H4 (cell line): ENCODE measurements around the gene KIAA1191. TPM values are rescaled to one million over a fixed set of nuclear protein-coding genes. Genes with fewer than 3 reads are reported as not detected.

Experiments used
- DNase-seq: peaks from one replicate; pipeline ENCODE4 v3.0.0-alpha.2; 2015; ENCODE audit warnings: low spot score
- total RNA-seq: library from RNA; depleted of rRNA; stranded (reverse); fragments of >200 nt; shearing (Covaris generic); gene quantifications from 2 replicates; pipeline ENCODE4 v1.2.3, GENCODE V29; 2014

Gene KIAA1191
- total RNA-seq, 1 experiment from 2014 or later = 97.8 TPM

DNA sequence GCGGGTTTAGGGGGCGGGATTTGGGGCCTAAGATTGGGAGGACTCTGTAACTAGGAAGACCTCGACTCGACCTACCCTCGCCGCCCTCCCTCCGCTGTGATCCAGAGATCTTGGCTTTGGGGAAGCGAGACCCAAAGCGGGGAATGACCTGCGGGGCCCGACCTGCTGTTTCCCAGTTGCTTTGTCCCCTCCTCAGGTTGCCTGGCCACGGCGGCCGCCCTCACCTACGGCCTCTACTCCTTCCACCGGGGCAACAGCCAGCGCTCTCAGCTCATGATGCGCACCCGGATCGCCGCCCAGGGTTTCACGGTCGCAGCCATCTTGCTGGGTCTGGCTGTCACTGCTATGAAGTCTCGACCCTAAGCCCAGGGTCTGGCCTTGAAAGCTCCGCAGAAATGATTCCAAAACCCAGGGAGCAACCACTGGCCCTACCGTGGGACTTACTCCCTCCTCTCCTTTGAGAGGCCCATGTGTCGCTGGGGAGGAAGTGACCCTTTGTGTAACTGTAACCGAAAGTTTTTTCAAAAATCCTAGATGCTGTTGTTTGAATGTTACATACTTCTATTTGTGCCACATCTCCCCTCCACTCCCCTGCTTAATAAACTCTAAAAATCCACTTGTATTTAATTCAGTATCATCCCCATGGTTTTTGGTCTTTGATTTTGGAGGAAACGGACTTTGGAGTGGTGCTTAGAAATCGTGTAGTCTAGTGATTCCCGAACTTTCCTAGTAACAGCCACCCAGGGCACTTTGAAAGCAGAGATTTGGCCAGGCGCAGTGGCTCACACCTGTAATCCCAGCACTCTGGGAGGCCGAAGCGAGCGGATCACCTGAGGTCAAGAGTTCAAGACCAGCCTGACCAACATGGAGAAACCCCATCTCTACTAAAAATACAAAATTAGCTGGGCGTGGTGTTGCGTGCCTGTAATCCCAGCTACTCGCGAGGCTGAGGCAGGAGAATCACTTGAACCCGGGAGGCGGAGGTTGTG is 27.9 kb upstream of the KIAA1191 start:
- DNase-seq = peak; percentile 45

DNA sequence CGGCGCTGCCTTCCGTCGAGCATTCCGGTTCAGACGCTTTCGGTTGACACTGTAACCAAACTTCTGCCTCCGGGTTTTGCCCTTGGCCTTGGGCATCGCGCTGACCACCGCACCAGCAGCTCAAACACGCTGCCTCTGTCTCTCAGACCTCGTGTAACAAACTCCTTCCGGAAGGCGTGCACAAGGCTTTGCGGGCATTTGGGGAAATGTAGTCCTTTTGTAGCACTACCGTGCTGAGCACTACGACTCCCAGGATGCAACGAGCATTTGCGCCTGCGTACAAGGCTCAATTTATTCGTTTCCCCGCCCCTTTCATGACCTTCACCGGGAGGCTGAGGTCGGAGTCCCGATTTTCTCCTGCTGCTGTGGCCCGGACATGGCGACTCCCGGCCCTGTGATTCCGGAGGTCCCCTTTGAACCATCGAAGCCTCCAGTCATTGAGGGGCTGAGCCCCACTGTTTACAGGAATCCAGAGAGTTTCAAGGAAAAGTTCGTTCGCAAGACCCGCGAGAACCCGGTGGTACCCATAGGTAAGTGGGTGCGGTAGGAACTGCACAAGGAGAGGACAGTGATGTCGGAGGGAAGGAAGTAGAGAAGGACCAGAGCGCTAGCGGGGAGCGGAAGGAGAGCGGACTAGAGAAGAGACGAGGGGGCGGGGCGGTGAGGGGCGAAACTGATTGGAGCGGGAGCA is 27.0 kb upstream of the KIAA1191 start, which contains the start of the genes HIGD2A and NOP16:
Gene HIGD2A (plus strand): TSS at position 308 of the 691 bp plus-strand sequence. CDS start 69 bp downstream, at position 377.
Gene NOP16 (minus strand): TSS at position 155 of the 691 bp plus-strand sequence. CDS start 59 bp downstream, at position 96.
- peak; percentile 100 for DNase-seq

DNA sequence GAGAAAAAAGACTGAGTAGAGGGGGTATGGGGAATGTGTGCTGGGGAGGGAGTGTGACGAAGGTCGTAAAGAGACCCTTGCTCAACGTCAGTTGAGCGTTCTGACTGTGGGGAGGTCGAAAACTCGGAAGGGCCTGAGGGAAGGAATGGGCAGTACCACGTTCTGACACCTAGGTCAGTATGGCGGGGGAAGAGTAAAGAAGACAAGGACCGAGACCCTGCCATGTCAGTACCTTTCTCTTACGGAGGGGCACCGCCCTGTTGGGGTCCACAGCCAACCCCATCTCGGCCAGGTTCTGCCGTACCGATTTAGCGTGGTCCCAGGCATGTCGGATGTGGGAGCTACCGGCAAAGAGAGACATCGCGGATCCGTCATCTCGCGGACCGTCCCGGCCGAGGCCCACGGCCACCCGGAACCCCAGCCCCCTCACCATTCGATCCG is 26.5 kb upstream of the KIAA1191 start:
- no peak for DNase-seq

DNA sequence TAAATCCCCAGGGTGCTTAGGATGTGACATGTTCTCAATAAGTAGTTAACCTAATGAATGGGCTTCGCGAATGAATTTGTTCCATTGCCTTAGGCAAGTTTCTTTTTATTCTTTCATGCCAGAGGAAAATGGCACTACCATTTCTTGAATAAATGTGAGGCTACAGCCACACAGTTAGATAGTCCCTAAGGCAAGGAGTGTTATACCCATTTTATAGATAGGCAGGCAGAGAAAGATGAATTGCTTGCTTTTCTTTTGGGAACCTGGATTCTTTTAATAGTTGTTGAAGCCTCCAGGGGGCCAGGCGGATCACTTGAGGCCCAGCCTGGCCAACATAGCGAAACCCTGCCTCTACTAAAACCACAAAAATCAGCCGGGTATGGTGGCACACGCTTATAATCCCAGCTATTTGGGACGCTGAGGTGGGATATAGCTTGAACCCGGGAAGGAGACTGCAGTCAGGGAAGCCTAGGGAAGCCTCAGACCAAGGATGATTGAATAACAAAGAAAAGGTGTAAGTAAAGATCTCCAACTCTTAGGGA is 25.9 kb upstream of the KIAA1191 start:
- no peak for DNase-seq

DNA sequence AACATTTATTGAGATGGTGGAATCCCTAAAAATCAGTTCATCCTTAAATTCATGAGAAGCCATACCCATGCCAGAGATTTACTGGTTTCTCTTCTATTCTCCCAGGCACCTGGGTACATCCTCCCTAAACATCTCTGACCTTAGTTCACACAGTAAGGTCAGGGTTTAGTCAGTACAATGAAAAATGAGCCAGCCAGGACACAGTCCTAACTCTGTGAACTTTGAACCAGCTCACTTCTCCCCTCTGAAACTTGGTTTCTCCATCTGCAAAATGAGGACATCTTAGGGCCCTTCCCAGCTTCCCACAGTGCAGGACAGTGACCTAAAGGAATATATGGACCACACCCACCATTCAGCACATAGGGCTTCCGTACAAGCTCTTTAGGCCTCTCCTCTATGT is 24.9 kb upstream of the KIAA1191 start:
- DNase-seq = no peak

DNA sequence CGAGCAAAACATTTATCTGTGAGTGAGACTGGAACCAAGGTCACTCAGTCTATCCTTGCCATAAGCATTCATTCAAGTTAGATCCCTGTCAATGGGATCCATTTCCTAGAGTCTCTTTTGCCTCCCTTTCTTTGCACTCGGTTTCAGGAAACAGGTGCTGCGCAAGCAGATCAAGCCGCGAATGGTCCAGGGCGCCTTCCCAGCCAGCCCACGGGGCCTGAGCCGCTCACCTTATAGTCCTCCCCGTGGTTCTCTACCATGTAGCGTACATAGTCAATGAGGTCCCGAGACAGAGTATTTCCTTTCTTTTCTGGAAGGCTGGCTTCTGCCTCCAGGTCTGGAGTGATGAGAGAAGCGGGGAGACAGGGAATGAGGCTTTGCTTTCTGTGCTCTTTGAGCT is 23.4 kb upstream of the KIAA1191 start:
- no peak for DNase-seq

DNA sequence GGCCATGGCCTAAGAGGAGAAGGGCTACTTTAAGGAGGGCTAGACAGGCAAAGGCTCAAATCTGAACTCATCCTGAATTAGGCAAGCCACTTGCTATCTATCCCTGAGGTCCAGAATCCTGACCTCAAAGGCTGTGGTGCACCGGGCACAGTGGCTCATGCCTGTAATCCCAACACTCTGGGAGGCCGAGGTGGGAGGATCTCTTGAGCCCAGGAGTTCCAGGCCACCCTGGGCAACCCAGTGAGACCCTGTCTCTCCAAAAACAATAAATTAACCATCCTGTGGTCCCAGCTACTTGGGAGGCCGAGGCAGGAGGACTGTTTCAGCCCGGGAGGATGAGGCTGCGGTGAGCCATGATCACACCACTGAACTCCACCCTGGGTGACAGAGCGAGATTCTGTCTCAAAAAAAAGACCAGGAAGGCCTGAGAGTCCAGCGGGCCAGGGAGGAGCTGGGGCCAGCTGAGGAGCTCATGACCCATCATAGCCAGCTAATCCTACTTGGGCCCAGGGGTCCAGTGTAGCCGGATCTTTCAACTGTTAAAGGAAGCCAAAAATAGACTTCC is 22.9 kb upstream of the KIAA1191 start:
- no peak for DNase-seq

DNA sequence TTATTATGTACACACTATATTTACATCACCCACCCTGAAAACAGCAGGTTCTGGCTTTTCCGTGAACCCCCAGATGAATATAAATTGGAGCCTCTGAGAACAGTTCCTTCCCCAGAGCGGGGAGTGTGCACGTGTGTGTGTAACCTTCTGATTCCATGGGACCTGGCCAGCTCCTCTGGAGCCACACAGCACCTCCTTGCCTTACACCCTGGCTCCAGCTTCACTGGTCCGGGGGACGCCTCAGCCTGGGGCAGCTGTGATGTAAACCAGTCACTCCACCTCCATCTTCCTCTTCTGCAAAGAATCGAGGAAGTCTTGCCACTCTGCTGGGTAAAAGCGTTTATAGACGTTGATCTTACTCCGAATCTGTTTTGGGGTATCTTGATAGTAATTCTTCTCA is 22.4 kb upstream of the KIAA1191 start:
- DNase-seq = no peak

DNA sequence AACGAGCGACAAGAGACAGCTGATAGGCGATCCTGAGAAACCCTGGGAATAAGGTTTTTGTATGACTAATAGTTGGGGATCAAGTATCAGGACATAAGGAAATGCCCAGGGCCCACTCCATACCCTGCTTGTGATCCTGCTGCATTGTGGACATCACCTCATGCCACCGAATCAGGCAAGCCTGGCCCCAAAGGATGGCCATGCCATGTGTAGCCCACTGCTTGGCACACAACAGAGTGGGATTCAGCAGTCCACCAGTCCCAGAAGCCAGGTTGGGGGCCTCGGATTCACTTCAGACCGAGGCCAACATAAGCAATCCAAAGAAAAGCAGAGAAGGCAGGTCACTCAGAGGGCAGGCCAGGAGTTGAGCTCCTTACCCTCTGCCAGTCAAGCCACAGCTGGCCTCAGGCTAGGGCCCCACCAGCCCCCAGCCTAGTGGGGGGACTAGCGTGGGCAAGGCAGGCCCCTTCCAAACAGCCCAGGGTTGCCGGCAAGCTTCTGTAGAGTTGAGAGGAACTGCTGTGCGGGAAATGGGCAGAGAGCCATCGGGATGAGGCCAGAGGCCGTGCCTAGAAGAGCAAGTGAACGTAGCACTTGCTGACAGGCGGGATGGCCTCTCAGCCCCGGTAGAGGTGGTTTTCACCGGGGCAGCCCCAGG is 21.8 kb upstream of the KIAA1191 start:
- no peak for DNase-seq

DNA sequence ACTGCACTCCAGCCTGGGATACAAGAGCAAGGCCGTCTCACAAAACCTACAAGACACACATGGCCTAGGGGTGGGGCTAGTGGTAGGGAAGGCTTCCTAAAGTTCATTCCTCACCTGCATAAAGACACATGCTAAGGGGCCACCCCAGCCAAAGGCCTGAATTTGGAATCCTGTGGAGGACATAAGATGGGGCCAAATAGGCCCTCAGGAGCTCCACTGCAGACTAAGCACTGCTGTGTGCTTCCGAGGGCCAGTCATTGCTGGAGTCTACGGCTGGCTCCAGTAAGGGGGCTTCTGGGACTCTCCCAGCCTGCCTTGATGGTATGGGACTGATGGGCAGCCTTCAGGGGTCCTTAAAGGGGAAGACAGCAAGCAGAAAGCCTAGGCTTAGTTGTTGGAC is 21.2 kb upstream of the KIAA1191 start:
- DNase-seq = no peak

DNA sequence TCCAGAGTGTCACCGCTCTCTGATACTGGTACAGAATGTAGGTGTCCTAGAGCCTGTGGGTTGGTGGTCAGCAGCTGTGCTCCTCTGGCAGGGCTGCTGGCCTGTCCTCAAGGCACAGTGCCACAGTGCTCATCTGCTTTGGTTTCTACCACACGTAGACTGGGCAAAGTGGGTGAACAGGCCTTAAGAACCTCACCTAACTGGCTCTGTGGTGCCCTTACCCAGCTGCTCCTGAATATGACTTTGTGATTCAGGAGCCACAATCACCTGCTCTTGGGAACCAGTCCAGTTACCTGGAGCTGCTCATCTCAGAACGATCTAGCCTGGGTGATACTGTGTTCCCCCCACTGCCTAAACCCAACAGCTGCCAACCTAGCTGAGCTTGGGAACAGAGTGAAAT is 20.4 kb upstream of the KIAA1191 start:
- no peak for DNase-seq

DNA sequence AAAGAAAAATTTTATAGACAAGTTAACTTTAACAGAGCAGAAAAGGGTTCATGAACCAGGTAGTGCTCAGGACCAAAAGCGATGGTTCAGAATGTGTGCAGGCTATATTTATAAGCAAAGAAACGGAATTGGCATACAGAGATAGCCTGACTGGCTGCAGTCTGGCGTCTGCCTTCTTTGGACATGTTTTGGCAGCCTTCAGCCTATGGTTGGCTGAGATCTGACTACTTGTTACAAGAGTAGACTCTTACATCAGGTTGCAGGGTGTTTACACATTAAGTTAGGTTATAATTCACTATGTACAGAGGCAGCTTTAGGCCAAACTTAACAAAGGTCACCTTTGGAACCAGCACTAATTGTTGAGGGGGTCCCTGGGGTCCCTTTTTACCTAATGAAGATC is 19.9 kb upstream of the KIAA1191 start:
- DNase-seq = no peak

DNA sequence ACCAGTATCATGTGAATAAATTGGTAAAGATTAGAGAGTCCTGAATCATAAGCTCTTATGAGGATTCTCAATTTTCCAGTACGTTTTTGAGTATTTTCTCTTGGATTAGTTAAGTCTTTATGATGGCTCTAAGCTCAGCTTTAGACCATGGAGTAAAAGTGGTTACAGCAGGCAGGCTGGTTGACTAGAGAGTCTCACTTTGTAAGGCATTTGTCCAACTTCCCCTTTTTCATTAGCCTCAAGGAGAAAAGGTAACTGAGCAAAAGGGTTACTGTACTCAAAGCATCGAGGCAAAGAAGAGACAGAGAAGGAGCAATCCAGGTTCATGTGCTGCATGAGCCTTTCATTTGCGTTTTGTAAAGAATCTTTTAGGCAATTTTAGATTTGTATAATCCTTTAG is 18.3 kb upstream of the KIAA1191 start:
- no peak for DNase-seq

DNA sequence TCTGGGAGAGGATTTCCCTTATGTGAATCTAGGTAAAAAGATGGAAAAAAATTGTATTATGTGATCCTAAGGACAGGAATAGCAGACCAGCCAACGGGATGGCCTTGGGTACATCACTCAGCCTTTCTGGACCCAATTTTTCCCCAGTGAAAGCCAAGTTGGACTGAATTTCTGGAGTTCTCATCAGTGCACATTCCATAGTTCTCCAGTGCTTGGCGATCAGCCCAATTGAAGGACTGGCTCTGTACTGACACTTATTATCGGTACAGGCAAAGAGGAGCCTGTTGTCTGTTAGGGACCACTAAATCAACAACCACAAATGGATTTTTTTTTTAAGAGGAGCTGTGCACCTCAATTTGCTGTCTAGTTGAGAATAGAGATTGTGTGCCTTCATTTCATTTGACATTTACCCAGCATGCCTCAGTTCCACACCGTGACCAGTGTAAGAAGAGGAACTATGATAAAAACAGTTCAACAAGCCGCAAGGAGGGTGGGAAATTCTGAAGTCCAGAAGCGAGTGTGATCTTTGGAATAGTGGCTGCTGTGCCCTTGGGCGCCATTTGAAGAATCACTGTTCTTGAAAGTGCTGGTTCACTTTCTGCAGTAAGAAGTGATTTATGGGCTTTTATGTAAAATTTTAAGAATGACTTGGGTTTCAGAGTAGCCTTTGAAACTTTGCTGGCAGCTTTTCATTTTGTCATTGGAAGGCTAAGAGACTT is 11.7 kb upstream of the KIAA1191 start:
- DNase-seq = no peak

DNA sequence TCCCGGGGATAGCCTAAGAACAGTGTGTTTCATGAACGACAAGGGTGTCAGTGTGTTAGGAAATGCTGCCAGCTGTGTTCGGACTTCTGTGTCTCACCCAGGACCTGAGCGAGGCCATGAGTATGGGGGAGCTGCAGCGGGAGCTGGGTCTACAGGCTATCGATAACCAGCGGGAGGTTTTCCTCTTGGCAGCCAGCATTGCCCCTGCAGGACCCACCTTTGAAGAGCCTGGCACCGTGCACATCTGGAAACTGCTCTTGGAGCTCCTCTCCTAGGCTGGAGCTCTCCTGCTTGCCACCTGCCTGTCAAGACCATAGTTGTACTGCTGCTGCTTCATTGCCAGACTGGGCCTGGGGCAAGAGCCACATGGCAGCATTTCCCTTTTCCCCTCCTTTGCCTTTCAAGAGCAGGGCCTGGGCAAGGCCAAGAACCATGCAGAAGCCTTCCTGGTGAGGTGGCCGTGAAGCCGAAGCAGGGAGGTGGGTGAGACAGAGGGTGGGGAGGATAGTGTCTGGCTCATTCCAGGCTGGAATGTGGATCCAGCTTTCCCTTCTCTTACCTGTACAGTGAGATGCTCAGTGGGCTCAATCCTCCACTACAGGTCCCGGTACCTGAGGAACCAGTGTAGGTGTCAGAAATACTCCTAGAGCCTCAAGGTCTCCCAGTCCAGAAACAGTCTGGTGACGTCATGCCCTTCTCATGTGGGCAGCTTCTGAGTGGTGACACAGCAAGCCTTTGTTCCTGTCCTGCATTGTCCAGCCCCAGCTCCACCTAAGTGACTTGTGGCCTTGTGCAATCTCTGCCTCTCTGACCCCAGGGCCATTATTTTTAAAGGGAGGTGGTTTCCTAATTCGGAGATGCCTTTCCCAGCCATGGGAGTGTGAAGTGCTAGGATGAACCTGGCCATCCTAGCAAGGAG is 10.3 kb upstream of the KIAA1191 start:
- DNase-seq = peak; percentile 52

DNA sequence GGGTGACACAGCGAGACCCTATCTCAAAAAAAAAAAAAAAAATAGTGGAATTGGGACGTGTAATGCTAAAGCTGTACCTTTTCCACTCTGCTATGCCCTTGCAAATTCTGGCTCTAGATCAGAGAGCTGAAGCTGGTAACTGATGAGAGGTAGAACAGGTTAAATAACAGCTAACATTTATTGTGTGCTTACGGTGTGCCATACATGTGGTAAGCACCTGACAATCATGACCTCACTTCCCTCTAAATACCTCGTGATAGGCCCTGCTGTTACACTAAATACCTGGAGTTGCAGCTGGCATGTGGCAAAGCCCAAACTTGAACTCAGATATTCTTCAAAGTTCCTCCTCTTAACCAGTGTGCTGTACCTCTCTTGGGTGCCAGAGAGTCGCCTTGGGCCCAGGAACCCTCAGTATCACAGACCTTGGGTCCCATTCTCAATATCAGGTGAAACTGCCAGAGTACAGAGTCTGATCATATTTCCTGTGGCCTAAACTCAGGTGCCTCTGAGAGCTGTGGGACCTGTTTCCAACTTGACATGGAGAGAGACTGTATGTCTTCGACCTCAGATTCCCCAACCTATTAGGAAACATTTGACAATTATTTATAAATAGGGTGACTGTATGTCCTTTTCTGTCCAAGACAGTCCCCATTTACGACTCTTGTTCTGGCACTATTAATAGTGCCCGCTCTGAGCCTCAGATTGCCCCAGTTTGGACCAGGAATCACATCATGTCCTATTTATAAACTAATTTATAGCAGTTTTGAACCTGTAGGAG is 8.6 kb upstream of the KIAA1191 start:
- no peak for DNase-seq

DNA sequence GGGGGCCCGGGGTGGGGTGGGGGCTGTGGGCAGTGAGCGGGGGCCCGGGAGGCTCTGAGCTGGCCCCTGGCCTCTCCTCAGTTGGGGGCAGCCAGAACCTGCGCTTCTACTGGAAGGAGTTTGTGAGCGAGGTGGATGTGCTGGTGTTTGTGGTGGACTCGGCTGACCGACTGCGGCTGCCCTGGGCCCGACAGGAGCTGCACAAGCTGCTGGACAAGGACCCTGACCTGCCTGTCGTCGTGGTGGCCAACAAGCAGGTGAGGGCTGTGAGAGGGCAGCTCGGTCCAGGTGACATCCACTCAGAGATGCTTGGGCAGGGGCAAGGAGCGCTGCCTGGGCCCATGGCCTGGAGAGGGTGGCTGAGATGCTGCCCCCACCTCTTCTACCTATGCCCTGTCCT is 7.2 kb upstream of the KIAA1191 start:
- DNase-seq = no peak

DNA sequence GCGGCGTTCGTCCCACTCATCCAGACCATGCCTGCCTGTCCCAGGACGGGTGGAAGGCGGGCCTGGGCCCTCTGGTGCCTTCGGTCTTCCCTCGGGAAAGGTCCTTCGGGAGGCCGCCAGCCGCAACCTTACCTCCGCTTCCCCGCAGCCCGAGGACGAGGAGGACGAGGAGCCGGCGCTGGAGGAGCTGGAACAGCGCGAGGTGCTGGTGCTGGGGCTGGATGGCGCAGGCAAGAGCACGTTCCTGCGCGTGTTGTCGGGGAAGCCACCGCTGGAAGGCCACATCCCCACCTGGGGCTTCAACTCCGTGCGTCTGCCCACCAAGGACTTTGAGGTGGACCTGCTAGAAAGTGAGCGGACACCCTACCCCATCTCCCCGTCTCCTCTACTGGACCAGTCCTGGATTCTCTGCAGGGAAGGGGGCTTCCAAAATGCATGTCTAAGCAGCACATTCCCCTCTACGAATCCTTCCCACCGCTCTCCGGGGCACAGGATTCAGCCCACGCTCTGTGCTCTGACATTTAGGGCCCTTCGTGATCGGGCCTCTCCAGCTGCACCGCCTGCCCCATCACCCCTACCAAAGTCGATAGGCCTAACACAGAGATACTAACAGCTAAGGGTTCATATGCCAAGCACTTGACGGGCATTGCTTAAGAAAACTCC is 4.8 kb upstream of the KIAA1191 start:
- DNase-seq = no peak
